ENCODE data around the gene FAM234B. TPM values are rescaled to one million over a fixed set of nuclear protein-coding genes. Genes with fewer than 3 reads are reported as not detected.

Gene FAM234B
- total RNA-seq, 1 experiment from 2014 or later: 11.4 TPM

DNA sequence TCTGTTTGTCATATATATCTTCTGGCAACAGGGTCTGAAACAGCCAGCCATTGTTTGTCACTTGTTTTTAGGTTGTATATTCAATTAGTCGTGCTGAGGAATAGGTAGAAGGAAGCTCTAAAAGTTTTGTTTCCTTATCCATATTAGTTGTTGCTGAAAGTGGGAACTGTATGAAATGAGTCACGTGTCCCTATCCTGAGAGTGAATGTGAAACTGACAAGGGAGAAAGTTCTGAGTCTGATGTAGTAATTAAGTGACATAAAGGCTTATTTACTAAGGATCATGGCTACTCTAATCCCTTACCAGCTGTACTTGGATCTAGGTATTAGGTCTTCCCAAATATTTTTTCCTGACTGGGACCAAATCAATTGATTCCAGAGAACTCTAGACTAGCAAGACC is 16.4 kb downstream of the FAM234B start:
- no peaks in the 10 kb centered on the region for H3K27me3 Mint-ChIP-seq (ENCODE audit: insufficient read depth, unreplicated experiment)
- H3K9me3 Mint-ChIP-seq (ENCODE audit: unreplicated experiment): no peaks in the 10 kb centered on the region
- no peaks in the 10 kb centered on the region for H3K4me1 Mint-ChIP-seq (ENCODE audit: low read depth, unreplicated experiment)
- ChIA-PET CTCF (no interaction called here), POLR2A (no interaction called here)
- H3K27me3 ChIP-seq (replicated peaks; ENCODE audit: control insufficient read depth, insufficient read depth, low read length): no peaks in the 10 kb centered on the region
- intact Hi-C loops (cut with micrococcal nuclease; ENCODE audit: unreplicated experiment): no loop called here
- peaks cover 11% of the 10 kb centered on the region for H3K4me1 ChIP-seq
- H3K4me3 Mint-ChIP-seq (ENCODE audit: unreplicated experiment): no peak overlapping the region
- no peak overlapping the region for H3K27ac Mint-ChIP-seq (ENCODE audit: unreplicated experiment)
- H3K36me3 ChIP-seq (ENCODE audit: control insufficient read depth, insufficient read depth, low read length): no peaks in the 10 kb centered on the region
- no peak overlapping the region for H3K4me3 ChIP-seq (ENCODE audit: low read depth, low read length)
- H3K9me3 ChIP-seq: no peaks in the 10 kb centered on the region
- H3K36me3 Mint-ChIP-seq (ENCODE audit: insufficient read depth, unreplicated experiment): no peaks in the 10 kb centered on the region
- TF ChIP-seq, protein P1, sequence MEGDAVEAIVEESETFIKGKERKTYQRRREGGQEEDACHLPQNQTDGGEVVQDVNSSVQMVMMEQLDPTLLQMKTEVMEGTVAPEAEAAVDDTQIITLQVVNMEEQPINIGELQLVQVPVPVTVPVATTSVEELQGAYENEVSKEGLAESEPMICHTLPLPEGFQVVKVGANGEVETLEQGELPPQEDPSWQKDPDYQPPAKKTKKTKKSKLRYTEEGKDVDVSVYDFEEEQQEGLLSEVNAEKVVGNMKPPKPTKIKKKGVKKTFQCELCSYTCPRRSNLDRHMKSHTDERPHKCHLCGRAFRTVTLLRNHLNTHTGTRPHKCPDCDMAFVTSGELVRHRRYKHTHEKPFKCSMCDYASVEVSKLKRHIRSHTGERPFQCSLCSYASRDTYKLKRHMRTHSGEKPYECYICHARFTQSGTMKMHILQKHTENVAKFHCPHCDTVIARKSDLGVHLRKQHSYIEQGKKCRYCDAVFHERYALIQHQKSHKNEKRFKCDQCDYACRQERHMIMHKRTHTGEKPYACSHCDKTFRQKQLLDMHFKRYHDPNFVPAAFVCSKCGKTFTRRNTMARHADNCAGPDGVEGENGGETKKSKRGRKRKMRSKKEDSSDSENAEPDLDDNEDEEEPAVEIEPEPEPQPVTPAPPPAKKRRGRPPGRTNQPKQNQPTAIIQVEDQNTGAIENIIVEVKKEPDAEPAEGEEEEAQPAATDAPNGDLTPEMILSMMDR (IDR thresholded peaks at IDR 0.05; ENCODE audit: insufficient read depth in 1 of 2, low read depth in 1 of 2, low read length in 1 of 2, severe bottlenecking in 1 of 2, unreplicated experiment in 1 of 2): no peak
- BruUV-seq (replicated peaks): no TSS peak
- no peak for DNase-seq

DNA sequence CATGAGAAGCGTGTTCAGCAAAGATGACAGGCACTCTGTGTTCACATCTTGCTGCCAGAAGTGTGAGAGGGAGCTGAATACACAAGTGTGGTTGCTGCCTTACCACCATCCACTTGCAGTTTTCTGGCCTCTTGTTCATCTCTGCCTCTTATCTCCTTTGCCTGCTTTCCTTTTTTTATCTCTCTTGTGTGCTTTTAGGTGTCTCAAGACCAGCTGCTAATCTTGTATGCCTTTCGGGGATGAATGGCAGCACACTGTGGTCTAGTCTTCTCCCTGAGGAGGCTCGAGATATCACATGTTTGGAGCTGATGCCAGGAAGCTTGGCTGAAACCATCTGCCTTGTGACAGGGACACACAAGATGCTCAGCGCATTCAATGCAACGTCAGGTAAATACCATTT is 17.2 kb downstream of the FAM234B start:
- Mint-ChIP-seq H3K36me3 (ENCODE audit: insufficient read depth, unreplicated experiment) (no peaks in the 10 kb centered on the region), H3K27ac (ENCODE audit: unreplicated experiment) (no peak overlapping the region), H3K4me1 (ENCODE audit: low read depth, unreplicated experiment) (no peaks in the 10 kb centered on the region), H3K9me3 (ENCODE audit: unreplicated experiment) (no peaks in the 10 kb centered on the region), H3K27me3 (ENCODE audit: insufficient read depth, unreplicated experiment) (no peaks in the 10 kb centered on the region), H3K4me3 (ENCODE audit: unreplicated experiment) (no peak overlapping the region)
- no TSS peak for BruUV-seq (replicated peaks)
- ChIA-PET CTCF (no interaction called here), POLR2A (no interaction called here)
- Histone ChIP-seq H3K36me3 (ENCODE audit: control insufficient read depth, insufficient read depth, low read length) (no peaks in the 10 kb centered on the region), H3K27me3 (replicated peaks; ENCODE audit: control insufficient read depth, insufficient read depth, low read length) (no peaks in the 10 kb centered on the region), H3K4me3 (ENCODE audit: low read depth, low read length) (no peak overlapping the region), H3K4me1 (peaks cover 11% of the 10 kb centered on the region), H3K9me3 (no peaks in the 10 kb centered on the region)
- DNase-seq: peak in 1 of 2 experiments; percentile 15
- intact Hi-C loops (cut with micrococcal nuclease; ENCODE audit: unreplicated experiment): no loop called here
- TF ChIP-seq, protein P1 (IDR thresholded peaks at IDR 0.05; ENCODE audit: insufficient read depth in 1 of 2, low read depth in 1 of 2, low read length in 1 of 2, severe bottlenecking in 1 of 2, unreplicated experiment in 1 of 2): no peak

DNA sequence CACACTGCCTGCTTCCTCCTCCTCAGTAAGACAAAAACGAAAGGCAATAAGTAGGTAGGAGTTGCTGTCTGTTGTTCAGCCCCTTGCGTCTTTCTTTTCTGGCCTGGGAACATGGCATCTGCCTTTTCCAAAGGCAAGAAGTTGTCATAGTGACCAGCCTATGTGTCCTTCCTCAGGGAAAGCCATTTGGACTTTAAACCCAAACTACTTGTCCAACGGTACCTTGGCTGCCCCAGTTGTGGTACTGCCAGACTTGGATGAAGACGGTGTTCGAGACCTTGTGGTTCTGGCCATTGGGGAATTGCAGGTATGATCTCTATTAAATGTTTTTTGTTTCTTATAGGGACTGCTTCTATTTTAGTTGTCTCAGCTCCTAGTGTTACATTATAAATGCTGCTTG is 18.5 kb downstream of the FAM234B start:
- Histone ChIP-seq H3K4me1 (peaks cover 11% of the 10 kb centered on the region), H3K4me3 (ENCODE audit: low read depth, low read length) (no peak overlapping the region), H3K9me3 (no peaks in the 10 kb centered on the region), H3K27me3 (replicated peaks; ENCODE audit: control insufficient read depth, insufficient read depth, low read length) (no peaks in the 10 kb centered on the region), H3K36me3 (ENCODE audit: control insufficient read depth, insufficient read depth, low read length) (no peaks in the 10 kb centered on the region)
- Mint-ChIP-seq H3K4me3 (ENCODE audit: unreplicated experiment) (no peak overlapping the region), H3K27me3 (ENCODE audit: insufficient read depth, unreplicated experiment) (no peaks in the 10 kb centered on the region), H3K36me3 (ENCODE audit: insufficient read depth, unreplicated experiment) (no peaks in the 10 kb centered on the region), H3K9me3 (ENCODE audit: unreplicated experiment) (no peaks in the 10 kb centered on the region), H3K27ac (ENCODE audit: unreplicated experiment) (no peak overlapping the region), H3K4me1 (ENCODE audit: low read depth, unreplicated experiment) (no peaks in the 10 kb centered on the region)
- BruUV-seq (replicated peaks): no TSS peak
- intact Hi-C loops (cut with micrococcal nuclease; ENCODE audit: unreplicated experiment): no loop called here
- TF ChIP-seq, protein P1 (IDR thresholded peaks at IDR 0.05; ENCODE audit: insufficient read depth in 1 of 2, low read depth in 1 of 2, low read length in 1 of 2, severe bottlenecking in 1 of 2, unreplicated experiment in 1 of 2): no peak
- ChIA-PET CTCF (no interaction called here), POLR2A (no interaction called here)
- DNase-seq: no peak

Data from Caco-2 (cell line).